Inferior parietal cortex (tissue), 1 donor: ENCODE measurements around the gene PSIP1.
"Not testable (repeated sequence)": the region's sequence is repeated elsewhere in the genome, so short reads cannot be mapped to it uniquely, and the experiment has no call there.

ENCODE experiments used
- DNase-seq: peaks from one replicate; pipeline ENCODE4 v3.0.0-alpha.2; 2016; ENCODE audit errors: extremely low spot score

PSIP1 gene

DNA sequence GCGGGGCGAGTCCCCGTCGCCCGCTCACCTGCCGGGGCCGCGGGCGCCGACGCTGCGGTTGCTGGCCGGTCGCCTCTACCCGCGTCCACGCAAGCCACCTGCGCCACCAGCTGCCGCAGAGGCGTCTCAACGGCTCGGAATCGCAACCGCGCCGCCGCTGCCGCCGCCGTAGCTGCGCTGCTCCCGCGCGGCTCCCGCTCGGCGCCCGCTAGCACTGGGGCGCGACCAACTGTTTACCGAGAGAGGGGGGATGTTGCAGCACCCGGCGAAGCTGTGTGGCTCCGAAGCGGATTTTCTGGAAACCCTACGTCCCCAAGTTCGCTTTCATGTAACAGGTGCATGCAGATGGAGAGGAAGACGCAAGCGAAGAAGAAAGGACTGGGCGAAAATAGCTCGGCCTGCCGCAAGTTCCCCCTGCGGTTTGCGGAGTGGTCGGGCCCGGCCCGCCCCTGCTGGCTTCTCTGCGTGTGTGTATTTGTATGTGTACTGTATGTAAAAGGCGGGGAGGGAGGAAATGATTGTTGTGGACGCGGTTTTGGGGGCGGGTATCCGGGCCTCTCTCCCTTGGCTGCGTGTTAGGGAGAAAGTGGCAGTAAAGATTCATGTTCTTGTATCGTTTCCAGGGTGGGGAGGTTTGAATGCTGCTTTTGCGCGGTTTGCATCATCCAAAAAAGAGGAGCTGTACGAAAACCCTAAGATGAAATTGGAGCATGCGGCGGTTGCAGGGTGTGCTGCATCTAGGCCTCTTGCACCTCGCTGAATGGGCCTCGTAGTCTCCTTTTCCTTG is at the start of gene PSIP1:
TSS of gene PSIP1 (minus strand) at position 182 of the 787 bp plus-strand sequence. CDS start 782 bp downstream, outside the sequence.
- peak; percentile 83 for DNase-seq

GRCh38 chr9:15553528-15553898 is 42.7 kb upstream of the PSIP1 start:
- peak; percentile 47 for DNase-seq

DNA sequence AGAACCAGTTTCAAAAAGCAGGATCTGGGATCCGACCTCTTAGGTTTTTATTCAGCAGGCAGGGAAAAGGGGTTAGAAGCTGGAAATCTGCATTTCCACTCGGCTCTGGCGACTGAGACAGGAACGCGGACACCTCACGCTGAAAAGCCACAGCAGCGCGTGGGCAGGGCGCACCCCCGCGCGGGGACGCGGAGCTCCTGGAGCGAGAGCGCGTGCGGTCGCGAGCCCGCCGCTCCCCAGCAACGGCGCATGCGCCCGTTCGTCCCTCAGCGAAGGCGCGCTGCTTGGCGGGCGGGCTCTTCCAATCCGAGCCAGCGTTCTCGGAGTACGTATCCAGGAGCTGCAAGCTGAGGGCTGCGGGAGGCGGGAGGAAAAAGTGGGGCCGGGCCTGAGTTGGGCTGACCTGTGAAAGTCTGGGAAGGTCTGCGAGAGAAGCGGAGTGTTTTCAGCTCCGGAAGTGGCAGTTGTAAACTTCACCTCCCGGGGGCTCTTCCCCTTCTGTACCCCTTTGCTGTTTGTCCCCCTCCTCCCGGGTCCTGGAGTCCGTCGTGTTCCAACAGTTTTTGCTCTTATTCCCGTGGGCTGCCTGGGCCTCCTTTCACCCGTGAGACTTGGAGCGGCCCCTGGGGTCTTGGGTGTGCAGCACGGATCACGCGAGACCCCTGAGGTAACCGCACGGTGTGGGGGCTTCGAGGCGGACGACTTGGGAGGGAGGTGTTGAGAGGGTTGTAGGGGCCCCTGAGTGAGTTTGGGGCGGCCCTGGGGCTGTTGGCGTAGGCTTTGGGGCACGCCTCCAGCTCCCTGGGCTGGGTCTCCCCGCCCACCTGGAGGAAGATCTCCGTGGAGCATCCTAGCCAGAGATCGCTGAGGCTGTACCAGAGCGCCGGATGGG is 42.1 kb upstream of the PSIP1 start, which contains the start of gene CCDC171:
TSS of gene CCDC171 (plus strand) at position 408 of the 892 bp plus-strand sequence. CDS start 11,046 bp downstream, outside the sequence.
- DNase-seq: peak; percentile 91

DNA sequence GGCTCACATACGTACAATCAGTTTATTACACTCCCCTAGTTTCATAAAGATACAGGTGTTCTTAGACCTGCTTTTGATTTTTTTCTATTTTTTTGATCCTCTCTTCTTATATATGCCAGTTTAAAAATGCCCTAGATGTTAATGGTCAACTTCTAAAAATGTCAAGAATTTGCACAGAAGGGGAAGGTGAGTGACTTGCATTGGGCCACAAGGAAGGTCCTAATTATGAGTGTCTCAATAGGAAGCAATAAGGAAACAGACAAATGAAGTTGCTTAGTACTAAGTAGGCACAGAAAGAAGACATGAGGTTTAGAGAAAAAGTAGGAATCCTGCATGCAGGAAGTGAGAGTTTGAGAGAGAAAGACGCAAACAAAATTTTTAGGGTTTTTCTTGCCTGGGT is 38.8 kb upstream of the PSIP1 start:
- no peak for DNase-seq

- no peak for DNase-seq
These were observed 32.5 kb upstream of the PSIP1 start for GRCh38 chr9:15543047-15543813.

DNA sequence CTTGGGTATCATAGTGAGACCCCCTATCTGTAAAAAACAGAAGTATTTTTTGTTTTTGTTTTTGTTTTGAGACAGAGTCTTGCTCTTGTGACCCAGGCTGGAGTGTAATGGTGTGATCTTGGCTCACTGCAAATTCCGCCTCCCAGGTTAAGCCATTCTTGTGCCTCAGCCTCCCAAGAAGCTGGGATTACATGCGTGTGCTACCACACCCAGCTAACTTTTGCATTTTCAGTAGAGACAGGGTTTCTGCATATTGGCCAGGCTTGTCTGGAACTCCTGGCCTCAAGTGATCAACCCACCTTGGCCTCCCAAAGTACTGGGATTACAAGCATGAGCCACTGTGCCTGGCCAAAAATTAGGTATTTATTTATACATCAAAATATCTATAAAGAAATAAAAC is 31.9 kb upstream of the PSIP1 start:
- no peak for DNase-seq

GRCh38 chr9:15541872-15542271 is 31.1 kb upstream of the PSIP1 start:
- no peak for DNase-seq

DNA sequence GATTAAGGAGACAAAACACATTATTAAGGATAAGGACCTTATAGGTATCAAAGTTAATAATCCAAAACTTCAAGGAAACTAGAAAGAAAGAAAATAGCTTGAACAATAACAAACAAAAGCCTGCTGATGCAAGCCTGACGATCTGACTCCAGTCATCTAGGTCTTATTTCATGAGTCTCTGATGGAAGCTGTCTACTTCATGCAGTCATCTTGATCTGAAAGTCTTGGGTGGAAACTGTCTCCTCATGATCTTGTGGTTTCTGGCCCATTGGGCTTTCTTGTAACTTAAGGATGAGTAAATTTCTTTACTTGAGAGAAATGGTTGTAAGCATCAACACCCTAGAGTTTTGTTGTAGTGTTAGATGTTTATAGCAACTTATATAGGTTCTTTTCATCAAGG is 20.6 kb upstream of the PSIP1 start:
- no peak for DNase-seq

GRCh38 chr9:15529566-15530324 is 19.0 kb upstream of the PSIP1 start:
- no peak for DNase-seq

GRCh38 chr9:15527035-15527434 is 16.3 kb upstream of the PSIP1 start:
- DNase-seq: not testable (repeated sequence)

- DNase-seq: no peak
These were observed 15.2 kb upstream of the PSIP1 start for GRCh38 chr9:15525958-15526357.

- no peak for DNase-seq
These were observed 14.2 kb upstream of the PSIP1 start for GRCh38 chr9:15524845-15525455.

- no peak for DNase-seq
These were observed 11.5 kb upstream of the PSIP1 start for GRCh38 chr9:15522130-15522755.

DNA sequence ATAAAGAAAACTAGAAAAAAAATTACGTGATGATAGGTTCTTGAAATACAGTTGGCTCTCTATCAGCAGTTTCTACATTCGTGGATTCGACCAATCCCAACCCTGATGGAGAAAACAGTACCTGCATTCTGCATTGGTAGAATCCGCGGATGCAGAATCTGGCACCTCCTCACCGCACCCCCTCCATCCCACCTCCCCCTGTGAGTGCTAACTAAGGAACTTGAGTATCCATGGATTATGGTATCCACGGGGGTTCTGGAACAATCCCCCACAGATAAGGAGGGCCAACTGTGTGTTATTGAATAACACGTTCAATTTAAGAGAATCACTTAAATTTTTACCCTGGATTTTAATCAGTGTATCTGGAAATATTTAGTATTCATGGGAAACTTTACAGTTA is 10.5 kb upstream of the PSIP1 start:
- DNase-seq: no peak

- DNase-seq: no peak
These were observed 9.1 kb upstream of the PSIP1 start for GRCh38 chr9:15519831-15520230.

DNA sequence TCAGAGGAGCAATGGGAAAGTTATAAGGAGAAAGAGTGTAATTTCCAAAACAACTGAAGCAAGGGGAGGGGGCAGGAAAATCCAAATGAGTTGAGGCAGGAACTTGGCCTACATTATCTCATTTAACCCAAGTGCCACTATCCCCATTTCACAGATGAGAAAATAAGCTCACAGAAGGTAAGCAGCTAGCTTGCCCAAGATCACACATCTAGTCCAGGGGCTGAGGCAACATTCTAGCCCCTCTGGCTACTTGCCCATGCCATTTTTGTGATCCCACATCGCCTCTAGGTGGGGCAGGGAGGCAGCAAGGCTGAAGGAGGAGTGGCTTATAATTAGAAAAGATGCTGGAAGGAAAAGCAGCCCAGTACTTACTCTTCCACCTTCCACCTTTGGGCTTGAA is 2.6 kb upstream of the PSIP1 start:
- no peak for DNase-seq

DNA sequence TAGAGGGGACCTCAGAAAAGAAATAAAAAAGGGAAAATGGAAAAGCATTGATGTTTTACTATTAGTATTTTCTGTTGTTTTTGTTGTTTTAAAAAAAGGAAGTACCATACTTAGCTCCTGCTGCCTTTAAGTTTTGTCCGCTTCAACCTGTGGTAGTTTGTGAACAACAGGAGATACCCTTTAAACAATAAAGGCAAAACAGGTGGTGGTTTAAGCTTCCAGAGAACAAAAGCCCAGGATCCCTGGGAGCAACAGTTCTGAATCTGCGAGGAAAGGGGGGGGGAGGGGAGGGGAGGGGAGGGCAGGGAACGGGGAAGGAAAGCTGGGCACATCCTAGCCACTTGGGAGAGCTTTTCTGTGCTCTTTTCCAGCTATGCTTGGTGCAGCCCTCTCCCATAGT is 2.1 kb upstream of the PSIP1 start:
- DNase-seq: no peak

GRCh38 chr9:15512204-15512603 is 1.4 kb upstream of the PSIP1 start:
- no peak for DNase-seq

DNA sequence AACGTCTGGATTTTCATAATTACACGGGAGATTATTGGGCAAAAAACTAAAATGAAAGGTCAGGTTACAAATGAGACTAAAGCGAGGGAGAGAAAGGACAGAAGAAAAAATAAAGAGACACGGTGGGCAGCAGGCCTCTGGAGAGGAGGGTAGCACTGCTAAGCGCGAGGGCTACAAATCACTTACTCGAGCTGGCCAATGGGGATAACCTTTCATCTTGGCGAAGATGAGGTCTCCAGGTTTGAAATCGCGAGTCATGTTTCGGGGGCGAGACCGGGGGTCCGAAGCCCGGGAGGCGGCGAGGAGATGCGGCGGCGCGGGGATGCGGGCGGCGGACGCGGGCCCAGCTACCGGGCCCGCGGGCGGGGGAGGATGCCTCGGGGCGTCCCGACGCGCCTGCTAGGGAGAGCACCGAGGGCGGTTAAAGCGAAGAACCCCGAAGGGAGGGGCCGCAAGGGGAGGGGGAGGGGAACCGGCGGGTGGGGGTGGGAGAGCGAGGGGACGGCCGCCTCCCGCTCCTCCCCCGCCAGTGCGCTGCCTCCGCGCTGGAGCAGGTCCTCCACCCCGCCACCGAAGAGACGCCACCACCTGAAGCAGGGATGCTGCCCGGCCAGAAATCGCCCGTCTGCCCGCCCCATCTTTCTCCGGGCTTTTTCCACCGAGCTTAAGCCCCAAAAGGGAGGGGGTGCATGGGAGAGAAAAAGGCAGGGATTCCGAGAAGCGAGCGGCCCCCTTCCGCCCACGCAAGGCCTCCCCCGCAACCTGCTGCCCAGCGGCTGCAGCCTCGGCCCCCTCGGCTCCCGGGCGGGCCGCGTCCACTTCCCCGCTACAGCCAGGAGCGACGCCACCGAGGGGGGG is 610 bp downstream of the PSIP1 start:
- no peak for DNase-seq
